ENCODE data around the gene PARP6.

- TF ChIP-seq POLR2A (IDR thresholded peaks at IDR 0.05; ENCODE audit: low read depth, low read length) (no peak), POLR2AphosphoS5 (IDR thresholded peaks at IDR 0.05; ENCODE audit: low read depth, low read length) (no peak), TAF1 (IDR thresholded peaks at IDR 0.05; ENCODE audit: borderline replicate concordance, low read depth, low read length) (no peak)
Measured at GRCh38 chr15:72196409-72197040, 75.8 kb downstream of the PARP6 start.

Data from GM12892 (cell line).